Naive B cell (primary cell): ENCODE data around the gene MED12L. TPM values are rescaled to one million over a fixed set of nuclear protein-coding genes. Genes with fewer than 3 reads are reported as not detected.

Experiments
- ATAC-seq, 2 donors: fragments of 150-1000 bp; cut with Tn5 transposase; 2 replicates each; pipeline ENCODE4 v1.10.0; 2021; ENCODE audit warnings: low read depth in 2 of 2, mild to moderate bottlenecking in 2 of 2, moderate library complexity in 2 of 2
- DNase-seq: peaks from one replicate; pipeline ENCODE4 v3.0.0; 2022
- H3K27ac Mint-ChIP-seq, 6 donors: one replicate each; pipeline ENCODE4 v1.8.0; 2020 to 2022; ENCODE audit warnings: mild to moderate bottlenecking in 6 of 6, mixed read lengths in 6 of 6, moderate library complexity in 5 of 6, inconsistent platforms in 2 of 6
- H3K27me3 Mint-ChIP-seq, 3 donors: one replicate each; pipeline ENCODE4 v1.8.0; 2021 to 2022; ENCODE audit warnings: mixed read lengths in 3 of 3, mild to moderate bottlenecking in 1 of 3
- H3K36me3 Mint-ChIP-seq, 2 donors: one replicate each; pipeline ENCODE4 v1.8.0; 2020 to 2022; ENCODE audit warnings: mixed read lengths in 2 of 2, inconsistent platforms in 1 of 2, mild to moderate bottlenecking in 1 of 2
- H3K4me1 Mint-ChIP-seq, 3 donors: one replicate each; pipeline ENCODE4 v1.8.0; 2020 to 2022; ENCODE audit warnings: mixed read lengths in 3 of 3, inconsistent platforms in 1 of 3, mild to moderate bottlenecking in 1 of 3, moderate library complexity in 1 of 3
- H3K4me3 Mint-ChIP-seq, 8 donors: one replicate each; pipeline ENCODE4 v1.8.0; 2020 to 2022; ENCODE audit warnings: mild to moderate bottlenecking in 8 of 8, mixed read lengths in 8 of 8, moderate library complexity in 8 of 8, inconsistent platforms in 2 of 8
- H3K9me3 Mint-ChIP-seq, 7 donors: one replicate each; pipeline ENCODE4 v1.8.0; 2020 to 2022; ENCODE audit warnings: mixed read lengths in 7 of 7, mild to moderate bottlenecking in 5 of 7, inconsistent platforms in 2 of 7, moderate library complexity in 1 of 7
- polyA plus RNA-seq, 6 donors: library from polyadenylated mRNA; unstranded; fragments of 300-500 nt; fragmentation: Illumina TruSeq; gene quantifications; one replicate each; pipeline ENCODE4 v1.2.3, GENCODE V29; 2021; ENCODE audit warnings: low read depth in 6 of 6

MED12L gene
- polyA plus RNA-seq, 6 donors from 2014 or later, result 0.22 to 0.23 TPM; not detected in 4

GRCh38 chr3:151443583-151443982, 358.1 kb downstream of the MED12L start:
- no peak overlapping the region for H3K4me3 Mint-ChIP-seq
- H3K27me3 Mint-ChIP-seq, result peaks cover 6 to 17% (median 15%) of the 10 kb centered on the region in 3 donors
- H3K9me3 Mint-ChIP-seq, result no peaks in the 10 kb centered on the region
- ATAC-seq, result no peak
- H3K4me1 Mint-ChIP-seq, result no peaks in the 10 kb centered on the region
- no peak for DNase-seq
- no peaks in the 10 kb centered on the region for H3K36me3 Mint-ChIP-seq
- no peak overlapping the region for H3K27ac Mint-ChIP-seq

- H3K27ac Mint-ChIP-seq, result no peak overlapping the region
- H3K9me3 Mint-ChIP-seq, result no peaks in the 10 kb centered on the region
- DNase-seq (no peak), ATAC-seq (no peak)
- H3K36me3 Mint-ChIP-seq, result no peaks in the 10 kb centered on the region
- peaks cover 6 to 17% (median 15%) of the 10 kb centered on the region in 3 donors for H3K27me3 Mint-ChIP-seq
- H3K4me3 Mint-ChIP-seq, result no peak overlapping the region
- H3K4me1 Mint-ChIP-seq, result no peaks in the 10 kb centered on the region
These were observed 360.0 kb downstream of the MED12L start for GRCh38 chr3:151445273-151446001.

- H3K4me1 Mint-ChIP-seq, result no peaks in the 10 kb centered on the region
- no peak for ATAC-seq
- H3K36me3 Mint-ChIP-seq, result no peaks in the 10 kb centered on the region
- H3K4me3 Mint-ChIP-seq, result no peak overlapping the region
- DNase-seq, result no peak
- no peaks in the 10 kb centered on the region for H3K9me3 Mint-ChIP-seq
- H3K27ac Mint-ChIP-seq, result no peak overlapping the region
- peaks cover 6 to 17% (median 15%) of the 10 kb centered on the region in 3 donors for H3K27me3 Mint-ChIP-seq
These were observed 360.5 kb downstream of the MED12L start for GRCh38 chr3:151446002-151446340.

GRCh38 chr3:151452368-151452767, 366.9 kb downstream of the MED12L start:
- no peak for DNase-seq
- H3K27ac Mint-ChIP-seq, result no peak overlapping the region
- H3K9me3 Mint-ChIP-seq, result no peaks in the 10 kb centered on the region
- no peaks in the 10 kb centered on the region for H3K4me1 Mint-ChIP-seq
- no peak for ATAC-seq
- H3K4me3 Mint-ChIP-seq, result no peak overlapping the region
- no peaks in the 10 kb centered on the region for H3K36me3 Mint-ChIP-seq
- H3K27me3 Mint-ChIP-seq, result peaks cover 0 to 4% (median 0%) of the 10 kb centered on the region in 3 donors

- Mint-ChIP-seq H3K4me1 (no peaks in the 10 kb centered on the region), H3K4me3 (no peak overlapping the region), H3K36me3 (no peaks in the 10 kb centered on the region), H3K27me3 (peaks cover 0 to 4% (median 0%) of the 10 kb centered on the region in 3 donors), H3K9me3 (no peaks in the 10 kb centered on the region), H3K27ac (peak overlapping the region in 1 of 6 donors; percentile 26)
- ATAC-seq, result no peak
- DNase-seq, result no peak
These were observed 367.4 kb downstream of the MED12L start for GRCh38 chr3:151452841-151453240.

GRCh38 chr3:151456065-151456464, 370.6 kb downstream of the MED12L start:
- ATAC-seq, result no peak
- H3K36me3 Mint-ChIP-seq, result no peaks in the 10 kb centered on the region
- no peak overlapping the region for H3K4me3 Mint-ChIP-seq
- peaks cover 0 to 6% (median 5%) of the 10 kb centered on the region in 3 donors for H3K4me1 Mint-ChIP-seq
- no peak for DNase-seq
- no peaks in the 10 kb centered on the region for H3K9me3 Mint-ChIP-seq
- no peak overlapping the region for H3K27ac Mint-ChIP-seq
- peaks cover 0 to 9% (median 7%) of the 10 kb centered on the region in 3 donors for H3K27me3 Mint-ChIP-seq

- H3K4me3 Mint-ChIP-seq, result no peak overlapping the region
- no peak overlapping the region for H3K27ac Mint-ChIP-seq
- DNase-seq, result no peak
- H3K27me3 Mint-ChIP-seq, result peaks cover 10 to 22% (median 20%) of the 10 kb centered on the region in 3 donors
- H3K36me3 Mint-ChIP-seq, result no peaks in the 10 kb centered on the region
- peaks cover 0 to 8% (median 5%) of the 10 kb centered on the region in 3 donors for H3K4me1 Mint-ChIP-seq
- no peak for ATAC-seq
- no peaks in the 10 kb centered on the region for H3K9me3 Mint-ChIP-seq
These were observed 373.9 kb downstream of the MED12L start for GRCh38 chr3:151459358-151459757.

- Mint-ChIP-seq H3K36me3 (no peaks in the 10 kb centered on the region), H3K9me3 (no peaks in the 10 kb centered on the region), H3K4me3 (peak overlapping the region; percentile 39 to 79 (median 66)), H3K27ac (no peak overlapping the region), H3K27me3 (peaks cover 10 to 22% (median 22%) of the 10 kb centered on the region in 3 donors), H3K4me1 (peaks cover 0 to 8% (median 5%) of the 10 kb centered on the region in 3 donors)
- DNase-seq, result no peak
- ATAC-seq, result no peak
These were observed 374.8 kb downstream of the MED12L start for GRCh38 chr3:151460228-151460627.

- peak within 1 kb of the TSS in 1 of 6 donors; percentile 61 for H3K27ac Mint-ChIP-seq
- ATAC-seq (no peak), DNase-seq (no peak)
- H3K9me3 Mint-ChIP-seq, result no peaks in the 10 kb centered on the region
- H3K27me3 Mint-ChIP-seq, result peaks cover 10 to 22% (median 22%) of the 10 kb centered on the region in 3 donors
- H3K36me3 Mint-ChIP-seq, result no peaks in the 10 kb centered on the region
- peaks cover 0 to 8% (median 5%) of the 10 kb centered on the region in 3 donors for H3K4me1 Mint-ChIP-seq
- H3K4me3 Mint-ChIP-seq, result peak within 1 kb of the TSS; percentile 39 to 82 (median 74)
These were observed 375.4 kb downstream of the MED12L start, which contains the start of gene IGSF10 for GRCh38 chr3:151460774-151461450. Gene IGSF10 (minus strand): TSS chr3:151461061. CDS start chr3:151458709, 2,352 bp downstream.

- H3K4me1 Mint-ChIP-seq, result peaks cover 5 to 15% (median 8%) of the 10 kb centered on the region in 3 donors
- H3K36me3 Mint-ChIP-seq, result no peaks in the 10 kb centered on the region
- peaks cover 10 to 22% (median 22%) of the 10 kb centered on the region in 3 donors for H3K27me3 Mint-ChIP-seq
- peak overlapping the region in 1 of 6 donors; percentile 61 for H3K27ac Mint-ChIP-seq
- no peak overlapping the region for H3K4me3 Mint-ChIP-seq
- DNase-seq, result no peak
- no peaks in the 10 kb centered on the region for H3K9me3 Mint-ChIP-seq
- ATAC-seq, result no peak
These were observed 376.9 kb downstream of the MED12L start for GRCh38 chr3:151462278-151462780.

- Mint-ChIP-seq H3K4me3 (no peak overlapping the region), H3K4me1 (peaks cover 5 to 20% (median 10%) of the 10 kb centered on the region in 3 donors), H3K27ac (no peak overlapping the region), H3K9me3 (no peaks in the 10 kb centered on the region), H3K27me3 (peaks cover 10 to 22% (median 22%) of the 10 kb centered on the region in 3 donors), H3K36me3 (no peaks in the 10 kb centered on the region)
- no peak for ATAC-seq
- DNase-seq, result no peak
These were observed 377.5 kb downstream of the MED12L start for GRCh38 chr3:151462991-151463390.

GRCh38 chr3:151467069-151467468, 381.6 kb downstream of the MED12L start:
- H3K36me3 Mint-ChIP-seq, result no peaks in the 10 kb centered on the region
- no peak overlapping the region for H3K4me3 Mint-ChIP-seq
- peak; percentile 31 for DNase-seq
- peaks cover 2 to 7% (median 3%) of the 10 kb centered on the region in 3 donors for H3K27me3 Mint-ChIP-seq
- H3K4me1 Mint-ChIP-seq, result peaks cover 5 to 14% (median 5%) of the 10 kb centered on the region in 3 donors
- peak overlapping the region in 2 of 6 donors; percentile 43 to 46 for H3K27ac Mint-ChIP-seq
- no peaks in the 10 kb centered on the region for H3K9me3 Mint-ChIP-seq
- ATAC-seq, result peak; percentile 87 to 96

- ATAC-seq, result peak; percentile 45 to 53
These were observed 382.9 kb downstream of the MED12L start for GRCh38 chr3:151468284-151468917.

More at GRCh38 chr3:151468284-151468917, 382.9 kb downstream of the MED12L start:
- DNase-seq, result peak; percentile 33
- Mint-ChIP-seq H3K27me3 (peaks cover 0 to 4% (median 0%) of the 10 kb centered on the region in 3 donors), H3K36me3 (no peaks in the 10 kb centered on the region), H3K9me3 (no peaks in the 10 kb centered on the region), H3K27ac (no peak overlapping the region), H3K4me3 (no peak overlapping the region), H3K4me1 (peaks cover 5 to 14% (median 5%) of the 10 kb centered on the region in 3 donors)
